A549 (cell line): ENCODE data around the gene LRRC28. TPM values are rescaled to one million over a fixed set of nuclear protein-coding genes. Genes with fewer than 3 reads are reported as not detected.

Source experiments
- ATAC-seq, 2 experiments: fragments of 200-7000 bp in 1 of 2; fragments of >200 bp in 1 of 2; cut with Nextera tagmentation in 1 of 2; cut with Tn5 transposase in 1 of 2; 3 replicates each; pipeline versions ENCODE4 v1.8.0 to v1.9.1; 2018 to 2020; ENCODE audit warnings: mild to moderate bottlenecking in 1 of 2, moderate library complexity in 1 of 2
- CTCF ChIA-PET: fragments of 300-600 bp; sonication (Branson Sonifier 250); formaldehyde crosslinking; extraction: SDS; loops from one replicate; lab custom pipeline; 2021; ENCODE audit warnings: antibody characterized with exemption, inconsistent platforms; lab: Yijun Ruan, JAX
- POLR2A ChIA-PET: fragments of 350-600 bp; formaldehyde crosslinking; extraction: SDS; loops from one replicate; lab custom pipeline; 2021; ENCODE audit warnings: antibody characterized with exemption, inconsistent platforms; lab: Yijun Ruan, JAX
- DNase-seq, 2 experiments: peaks; one replicate each; pipeline versions ENCODE4 v3.0.0 to v3.0.0-alpha.2; 2011 to 2016; ENCODE audit warnings: low read depth in 1 of 2, low spot score in 1 of 2
- FAIRE-seq: peaks from 2 replicates; lab custom pipeline; 2011; peaks lifted over from hg19 to GRCh38; lab: Jason Lieb, UNC
- H3K27ac ChIP-seq, 2 experiments: fragments of >200 bp; sonication (Bioruptor Twin); formaldehyde crosslinking; 3 replicates each; pipeline ENCODE4 v1.5.1; 2016 to 2017
- H3K4me1 ChIP-seq: fragments of >200 bp; sonication (Bioruptor Twin); formaldehyde crosslinking; 3 replicates; pipeline ENCODE4 v1.6.1; 2016
- H3K4me2 ChIP-seq: fragments of >200 bp; sonication (Bioruptor Twin); formaldehyde crosslinking; 3 replicates; pipeline ENCODE4 v1.6.1; 2016
- H3K4me3 ChIP-seq: fragments of >200 bp; sonication (Bioruptor Twin); formaldehyde crosslinking; 3 replicates; pipeline ENCODE4 v1.5.1; 2016
- H3K9me3 ChIP-seq: fragments of >200 bp; sonication (Bioruptor Twin); formaldehyde crosslinking; 3 replicates; pipeline ENCODE4 v1.6.1; 2016
- BHLHE40 ChIP-seq: IDR thresholded peaks from 2 replicates; pipeline ENCODE4 v1.6.1; 2012; ENCODE audit warnings: low read depth, low read length, inconsistent platforms
- CBX2 ChIP-seq: fragments of 200-600 bp; sonication (generic); IDR thresholded peaks from 2 replicates; pipeline ENCODE4 v1.6.1; 2016; ENCODE audit warnings: low read depth, mild to moderate bottlenecking, borderline replicate concordance
- CBX8 ChIP-seq: fragments of 200-600 bp; sonication (generic); IDR thresholded peaks from 2 replicates; pipeline ENCODE4 v1.6.1; 2016
- CEBPB ChIP-seq, 2 experiments: fragments of >200 bp in 1 of 2; sonication (Bioruptor Twin) in 1 of 2; formaldehyde crosslinking in 1 of 2; IDR thresholded peaks; 2 replicates each; pipeline ENCODE4 v1.6.1; 2012 to 2016
- CHD2 ChIP-seq: fragments of 150-350 bp; IDR thresholded peaks from 2 replicates; pipeline ENCODE4 v1.6.1; 2014; ENCODE audit warnings: low read length; ENCODE audit not compliant: partially characterized antibody
- EHF ChIP-seq: fragments of 250-450 bp; sonication (Bioruptor Pico); IDR thresholded peaks from 2 replicates; pipeline ENCODE4 v1.5.0; 2020; ENCODE audit warnings: mild to moderate bottlenecking
- EP300 ChIP-seq, 2 experiments: fragments of >200 bp; sonication (Bioruptor Twin); formaldehyde crosslinking; IDR thresholded peaks; 2 replicates in 1 of 2; 3 replicates in 1 of 2; pipeline ENCODE4 v1.6.1; 2016 to 2017
- FOSL2 ChIP-seq, 2 experiments: fragments of 450-650 bp in 1 of 2; fragments of >200 bp in 1 of 2; sonication (Bioruptor Twin) in 1 of 2; formaldehyde crosslinking; IDR thresholded peaks; 2 replicates each; pipeline versions ENCODE4 v1.5.0 to v1.6.1; 2016 to 2020; ENCODE audit warnings: mild to moderate bottlenecking in 1 of 2, moderate library complexity in 1 of 2
- NFE2L2 ChIP-seq: fragments of 150-350 bp; conservative IDR thresholded peaks from 2 replicates; pipeline ENCODE4 v1.6.1; 2014; ENCODE audit warnings: low read length
- NPAS2 ChIP-seq: fragments of 250-450 bp; sonication (Bioruptor Pico); IDR thresholded peaks from 2 replicates; pipeline ENCODE4 v1.8.0; 2022; ENCODE audit warnings: mild to moderate bottlenecking, moderate library complexity, borderline replicate concordance
- NR3C1 ChIP-seq: fragments of >200 bp; sonication (Bioruptor Twin); formaldehyde crosslinking; IDR thresholded peaks from 3 replicates; pipeline ENCODE4 v1.6.1; 2017
- POLR2AphosphoS2 ChIP-seq: conservative IDR thresholded peaks from 2 replicates; pipeline ENCODE4 v1.6.1; 2012; ENCODE audit warnings: low read length, improper control_type of control experiment, inconsistent platforms
- RAD21 ChIP-seq, 2 experiments: fragments of >200 bp in 1 of 2; sonication (Bioruptor Twin) in 1 of 2; formaldehyde crosslinking in 1 of 2; IDR thresholded peaks in 1 of 2; conservative IDR thresholded peaks in 1 of 2; 2 replicates in 1 of 2; 3 replicates in 1 of 2; pipeline ENCODE4 v1.6.1; 2012 to 2018; ENCODE audit warnings: inconsistent platforms in 1 of 2
- SMC3 ChIP-seq: fragments of >200 bp; sonication (Bioruptor Twin); formaldehyde crosslinking; IDR thresholded peaks from 3 replicates; pipeline ENCODE4 v1.6.1; 2018; ENCODE audit warnings: inconsistent platforms
- ZSCAN20 ChIP-seq: fragments of 250-450 bp; sonication (Bioruptor Pico); IDR thresholded peaks from 2 replicates; pipeline ENCODE4 v1.8.0; 2022; ENCODE audit warnings: mild to moderate bottlenecking, moderate library complexity
- WGBS: methylation state at CpG from one replicate; pipeline ENCODE4 v1.1.6; 2017; ENCODE audit errors: missing lambda C conversion rate; 5-methylcytosine and 5-hydroxymethylcytosine counted together
- polyA plus RNA-seq, 4 experiments: library from polyadenylated mRNA; depleted of rRNA in 3 of 4; stranded (reverse); fragments of >200 nt; fragmentation: RNase III in 1 of 4; extraction: RNeasy Plus Mini Kit Qiagen cat#74134 plus additional on column Dnase treatment in 1 of 4; gene quantifications; 2 replicates in 3 of 4; 3 replicates in 1 of 4; pipeline ENCODE4 v1.2.3, GENCODE V29; 2011 to 2017
- TF ChIP-seq, protein P1 (sequence below): IDR thresholded peaks from 2 replicates; pipeline ENCODE4 v1.6.1; 2012
- TF ChIP-seq, protein P2 (sequence below): fragments of >200 bp; sonication (Bioruptor Twin); formaldehyde crosslinking; IDR thresholded peaks from 3 replicates; pipeline ENCODE4 v1.5.1; 2016
- TF ChIP-seq, protein P3 (sequence below): fragments of >200 bp; sonication (Bioruptor Twin); formaldehyde crosslinking; IDR thresholded peaks from 3 replicates; pipeline ENCODE4 v1.6.1; 2016

The LRRC28 gene
- polyA plus RNA-seq, 2 of the 4 experiments (the other 2 are of a cell fraction): 19.6 to 62.4 TPM

DNA sequence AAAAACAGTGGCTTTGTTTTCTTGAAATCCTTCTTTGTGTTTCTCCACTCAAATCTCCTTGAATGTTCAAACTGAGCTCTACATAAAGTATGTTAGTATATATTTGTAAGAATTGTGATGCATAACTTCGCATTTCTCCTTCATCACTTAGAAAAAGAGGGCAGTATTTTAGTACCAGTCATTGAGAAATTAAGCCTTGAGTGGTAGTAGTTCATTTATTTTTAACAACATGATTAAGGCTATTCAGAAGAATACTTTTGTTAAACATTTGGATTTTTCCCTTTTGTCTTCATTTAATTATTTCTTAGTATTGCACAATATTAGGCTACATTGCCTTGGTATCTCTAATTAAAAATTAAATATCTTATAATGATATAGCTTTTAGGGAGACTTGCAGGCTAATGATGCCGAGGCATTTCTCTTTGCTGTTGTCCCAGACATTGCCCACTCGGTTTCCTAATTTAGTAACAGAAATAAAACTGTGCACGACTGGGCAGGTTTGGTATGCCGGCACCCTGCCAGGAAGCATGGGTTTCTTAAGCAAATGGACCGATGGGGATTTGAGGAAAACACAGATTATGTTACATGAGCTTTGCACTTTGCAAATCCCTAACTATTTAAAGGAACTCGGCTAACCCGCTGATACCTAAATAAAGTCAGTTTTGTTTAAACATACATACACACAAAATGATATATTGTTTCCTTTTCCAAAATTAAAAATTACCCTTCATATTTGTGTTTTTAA, 54.7 kb downstream of the LRRC28 start:
- ChIA-PET POLR2A (interaction anchor here (1.0 kb wide), 1 partner anchor 55 kb away, joined by 3 read pairs; the partner anchor contains the start of gene LRRC28), CTCF (interaction anchor here (0.6 to 3.1 kb wide), 8 partner anchors 18 to 428 kb away, joined by 3 to 10 read pairs (median 4); no protein-coding TSS in a partner anchor)
- ATAC-seq (peak; percentile 74 to 78; a peak in 4 of 6 replicates), FAIRE-seq (peak; percentile 36), DNase-seq (peak in 1 of 2 experiments; percentile 72)
- Histone ChIP-seq H3K27ac (peak overlapping the region; percentile 24 to 45; a peak in 4 of 6 replicates), H3K4me1 (peaks cover 31% of the 10 kb centered on the region), H3K4me2 (peak overlapping the region; percentile 71), H3K4me3 (peak overlapping the region; percentile 4; the same call in 1 of the 3 replicates), H3K9me3 (no peaks in the 10 kb centered on the region)
- 12% methylated on average over 8 of the region's 8 CpGs for WGBS
- no peak for TF ChIP-seq CBX8
- TF ChIP-seq SMC3: peak; percentile 16; the same call in 1 of the 3 replicates
- no peak for TF ChIP-seq EHF (CRISPR knock-in tag)
- TF ChIP-seq, protein P1, sequence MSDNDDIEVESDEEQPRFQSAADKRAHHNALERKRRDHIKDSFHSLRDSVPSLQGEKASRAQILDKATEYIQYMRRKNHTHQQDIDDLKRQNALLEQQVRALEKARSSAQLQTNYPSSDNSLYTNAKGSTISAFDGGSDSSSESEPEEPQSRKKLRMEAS: 0 out of 2 replicates have a peak, but pooled peaks have one; percentile 30
- TF ChIP-seq POLR2AphosphoS2: no peak
- TF ChIP-seq RAD21 (conservative IDR thresholded peaks at IDR 0.05 in 1 of 2, IDR thresholded peaks at IDR 0.05 in 1 of 2): no peak; a peak in 1 of 5 replicates
- peak; percentile 72 to 81; a peak in 3 of 4 replicates for TF ChIP-seq CEBPB (IDR thresholded peaks at IDR 0.05)
- TF ChIP-seq, all 56 proteins: peak for 3

DNA sequence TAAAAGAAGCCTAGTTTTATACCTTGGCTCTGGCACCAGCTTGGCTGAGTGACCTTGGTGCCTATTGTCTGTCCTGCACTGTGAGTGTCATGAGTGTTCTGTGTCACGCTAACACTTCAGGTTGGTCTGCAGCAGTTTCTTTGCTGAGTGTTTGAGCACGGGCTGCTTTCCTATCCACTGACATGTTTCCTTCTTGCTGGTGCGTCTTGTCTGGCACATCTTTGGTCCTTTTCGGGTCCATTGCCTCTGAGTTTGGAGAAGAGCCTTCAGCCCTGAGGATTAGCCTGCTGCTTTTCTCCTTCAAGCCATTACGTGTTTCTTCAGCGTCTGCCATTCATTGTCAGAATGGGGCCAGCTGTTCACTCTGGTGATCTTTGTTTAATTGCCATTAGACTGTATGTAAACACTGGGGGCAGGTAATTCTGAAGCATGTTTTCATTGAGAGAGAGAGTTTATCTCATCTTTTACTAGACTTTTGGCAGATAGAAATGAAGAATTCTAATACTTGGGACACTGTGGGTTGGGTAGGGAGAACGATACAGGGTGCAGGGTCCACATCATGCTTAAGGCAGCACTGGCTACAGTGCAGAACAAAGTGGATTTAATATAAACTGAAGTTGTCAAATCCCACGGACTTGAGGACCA, 55.5 kb downstream of the LRRC28 start:
- DNase-seq (no peak), FAIRE-seq (peak; percentile 77), ATAC-seq (peak; percentile 58 to 73)
- Histone ChIP-seq H3K4me1 (peaks cover 31% of the 10 kb centered on the region), H3K4me3 (no peak overlapping the region), H3K9me3 (no peaks in the 10 kb centered on the region), H3K4me2 (peak overlapping the region; percentile 71), H3K27ac (peak overlapping the region; percentile 24 to 66)
- CTCF ChIA-PET: interaction anchor here (1.0 to 3.1 kb wide), 4 partner anchors 19 to 427 kb away, joined by 3 to 10 read pairs (median 4); no protein-coding TSS in a partner anchor
- WGBS: 76% methylated on average over 8 of the region's 8 CpGs
- TF ChIP-seq EP300 (IDR thresholded peaks at IDR 0.05) (no peak), CBX2 (no peak), NR3C1 (no peak), NPAS2 (CRISPR knock-in tag) (no peak), CHD2 (no peak)
- POLR2A ChIA-PET: interaction anchor here (1.0 kb wide), 1 partner anchor 56 kb away, joined by 3 read pairs; the partner anchor contains the start of gene LRRC28

DNA sequence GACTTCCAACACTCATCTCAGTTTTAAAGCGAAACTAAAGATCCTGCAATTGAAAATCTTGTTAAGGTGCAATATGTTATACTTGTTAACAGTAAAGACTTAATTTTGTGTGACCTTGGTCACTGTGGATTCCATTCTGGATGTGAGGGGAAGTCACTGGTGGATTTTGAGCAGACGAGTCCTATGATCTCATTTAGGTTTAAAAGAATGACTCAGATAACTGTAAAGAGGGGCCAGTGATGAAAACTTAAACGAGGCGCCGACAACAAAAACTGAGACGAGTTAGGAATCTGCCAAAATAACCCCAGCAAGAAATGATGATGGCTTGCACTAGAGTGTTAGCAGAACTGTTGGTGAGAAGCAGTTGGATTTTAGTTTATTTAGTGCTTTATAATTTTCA, 56.5 kb downstream of the LRRC28 start:
- ATAC-seq: no peak
- no peak for FAIRE-seq
- 85% methylated on average over 6 of the region's 6 CpGs for WGBS
- H3K9me3 ChIP-seq: peaks cover 6% of the 10 kb centered on the region
- ChIA-PET CTCF (no interaction called here), POLR2A (no interaction called here)
- peak overlapping the region; percentile 71 for H3K4me2 ChIP-seq
- peak overlapping the region in 1 of 2 experiments; percentile 43; a peak in 3 of 6 replicates for H3K27ac ChIP-seq
- no peak for DNase-seq
- H3K4me1 ChIP-seq: peaks cover 31% of the 10 kb centered on the region
- H3K4me3 ChIP-seq: no peak overlapping the region
- TF ChIP-seq BHLHE40 (no peak), POLR2AphosphoS2 (no peak), FOSL2 (IDR thresholded peaks at IDR 0.05) (no peak), FOSL2 (CRISPR knock-in tag; IDR thresholded peaks at IDR 0.05) (no peak), EHF (CRISPR knock-in tag) (no peak), ZSCAN20 (CRISPR knock-in tag) (no peak), NPAS2 (CRISPR knock-in tag) (no peak), NFE2L2 (no peak), CBX8 (no peak)
- TF ChIP-seq, protein P2, sequence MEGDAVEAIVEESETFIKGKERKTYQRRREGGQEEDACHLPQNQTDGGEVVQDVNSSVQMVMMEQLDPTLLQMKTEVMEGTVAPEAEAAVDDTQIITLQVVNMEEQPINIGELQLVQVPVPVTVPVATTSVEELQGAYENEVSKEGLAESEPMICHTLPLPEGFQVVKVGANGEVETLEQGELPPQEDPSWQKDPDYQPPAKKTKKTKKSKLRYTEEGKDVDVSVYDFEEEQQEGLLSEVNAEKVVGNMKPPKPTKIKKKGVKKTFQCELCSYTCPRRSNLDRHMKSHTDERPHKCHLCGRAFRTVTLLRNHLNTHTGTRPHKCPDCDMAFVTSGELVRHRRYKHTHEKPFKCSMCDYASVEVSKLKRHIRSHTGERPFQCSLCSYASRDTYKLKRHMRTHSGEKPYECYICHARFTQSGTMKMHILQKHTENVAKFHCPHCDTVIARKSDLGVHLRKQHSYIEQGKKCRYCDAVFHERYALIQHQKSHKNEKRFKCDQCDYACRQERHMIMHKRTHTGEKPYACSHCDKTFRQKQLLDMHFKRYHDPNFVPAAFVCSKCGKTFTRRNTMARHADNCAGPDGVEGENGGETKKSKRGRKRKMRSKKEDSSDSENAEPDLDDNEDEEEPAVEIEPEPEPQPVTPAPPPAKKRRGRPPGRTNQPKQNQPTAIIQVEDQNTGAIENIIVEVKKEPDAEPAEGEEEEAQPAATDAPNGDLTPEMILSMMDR: no peak
- TF ChIP-seq, protein P3, sequence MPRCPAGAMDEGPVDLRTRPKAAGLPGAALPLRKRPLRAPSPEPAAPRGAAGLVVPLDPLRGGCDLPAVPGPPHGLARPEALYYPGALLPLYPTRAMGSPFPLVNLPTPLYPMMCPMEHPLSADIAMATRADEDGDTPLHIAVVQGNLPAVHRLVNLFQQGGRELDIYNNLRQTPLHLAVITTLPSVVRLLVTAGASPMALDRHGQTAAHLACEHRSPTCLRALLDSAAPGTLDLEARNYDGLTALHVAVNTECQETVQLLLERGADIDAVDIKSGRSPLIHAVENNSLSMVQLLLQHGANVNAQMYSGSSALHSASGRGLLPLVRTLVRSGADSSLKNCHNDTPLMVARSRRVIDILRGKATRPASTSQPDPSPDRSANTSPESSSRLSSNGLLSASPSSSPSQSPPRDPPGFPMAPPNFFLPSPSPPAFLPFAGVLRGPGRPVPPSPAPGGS: no peak
- TF ChIP-seq, all 56 proteins: peak for 0
